ENCODE measurements around the gene EPC1.

DNA sequence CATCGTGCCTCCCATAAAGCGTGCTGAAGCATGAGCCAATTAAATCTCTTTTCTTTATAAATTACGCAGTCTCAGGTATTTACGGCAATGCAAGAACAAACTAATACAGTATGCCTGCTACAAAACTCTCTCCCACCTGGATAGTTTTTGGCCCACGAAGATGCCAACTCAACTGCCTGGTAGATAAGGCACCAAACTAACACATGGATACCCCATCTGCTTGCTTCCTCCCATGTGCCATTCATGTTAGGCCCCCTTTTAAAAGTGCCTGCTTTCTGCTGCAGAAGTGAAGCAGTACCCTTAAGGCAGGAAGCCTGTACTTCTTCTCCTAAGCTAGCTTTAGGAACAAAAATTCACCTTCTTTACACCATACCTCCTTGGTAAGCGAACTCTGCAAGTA is 15.6 kb upstream of the EPC1 start:
- TF ChIP-seq POLR2A (IDR thresholded peaks at IDR 0.05; ENCODE audit: low read length) (no peak), GATA1 (IDR thresholded peaks at IDR 0.05; ENCODE audit: low read depth, low read length) (no peak)
